Skeletal muscle tissue (tissue), 4 donors: ENCODE data around the gene TOMT. TPM values are rescaled to one million over a fixed set of nuclear protein-coding genes. Genes with fewer than 3 reads are reported as not detected.
"Not testable (repeated sequence)": the region's sequence is repeated elsewhere in the genome, so short reads cannot be mapped to it uniquely, and the experiment has no call there.

Source experiments
- H3K27ac ChIP-seq: one replicate; pipeline ENCODE4 v1.7.0; 2013; ENCODE audit warnings: mild to moderate bottlenecking, low read depth, low read length, inconsistent platforms
- H3K27me3 ChIP-seq, 3 donors: one replicate each; pipeline ENCODE4 v1.7.0; 2013; ENCODE audit warnings: low read length in 3 of 3; ENCODE audit not compliant: control insufficient read depth in 3 of 3, insufficient read depth in 3 of 3
- H3K36me3 ChIP-seq, 3 donors: one replicate each; pipeline ENCODE4 v1.7.0; 2013; ENCODE audit warnings: low read length in 3 of 3; ENCODE audit not compliant: control insufficient read depth in 3 of 3, insufficient read depth in 3 of 3
- H3K4me1 ChIP-seq, 3 donors: one replicate each; pipeline ENCODE4 v1.7.0; 2013; ENCODE audit warnings: low read length in 3 of 3, mild to moderate bottlenecking in 3 of 3; ENCODE audit not compliant: control insufficient read depth in 3 of 3, insufficient read depth in 3 of 3
- H3K4me3 ChIP-seq, 3 donors: one replicate each; pipeline ENCODE4 v1.7.0; 2013; ENCODE audit warnings: low read length in 3 of 3
- H3K9ac ChIP-seq, 3 donors: one replicate each; pipeline ENCODE4 v1.7.0; 2013; ENCODE audit warnings: low read length in 3 of 3, mild to moderate bottlenecking in 3 of 3, moderate library complexity in 2 of 3, low read depth in 1 of 3
- H3K9me3 ChIP-seq, 3 donors: one replicate each; pipeline ENCODE4 v1.7.0; 2013; ENCODE audit warnings: low read length in 3 of 3; ENCODE audit not compliant: control insufficient read depth in 3 of 3
- total RNA-seq: library from RNA; depleted of rRNA; stranded (reverse); fragments of >200 nt; gene quantifications from one replicate; pipeline ENCODE4 v1.2.3, GENCODE V29; 2014
- donor health status: Osteomylitis.

Gene TOMT
- total RNA-seq, 1 donor from 2014 or later: not detected

- no peak overlapping the region for H3K9ac ChIP-seq
- H3K4me1 ChIP-seq: no peaks in the 10 kb centered on the region
- no peak overlapping the region for H3K27ac ChIP-seq
- H3K27me3 ChIP-seq: no peaks in the 10 kb centered on the region
- no peak overlapping the region for H3K4me3 ChIP-seq
- H3K36me3 ChIP-seq: no peaks in the 10 kb centered on the region
- H3K9me3 ChIP-seq: no peaks in the 10 kb centered on the region
Measured at GRCh38 chr11:72136684-72137262, 31.0 kb downstream of the TOMT start.

- Histone ChIP-seq H3K9ac (no peak overlapping the region), H3K4me1 (no peaks in the 10 kb centered on the region), H3K4me3 (no peak overlapping the region), H3K27ac (no peak overlapping the region), H3K9me3 (no peaks in the 10 kb centered on the region), H3K36me3 (no peaks in the 10 kb centered on the region), H3K27me3 (no peaks in the 10 kb centered on the region)
Measured at GRCh38 chr11:72138821-72139390, 33.2 kb downstream of the TOMT start.

GRCh38 chr11:72139500-72139899, 33.8 kb downstream of the TOMT start:
- H3K27me3 ChIP-seq: no peaks in the 10 kb centered on the region
- H3K4me3 ChIP-seq: no peak overlapping the region
- no peak overlapping the region for H3K9ac ChIP-seq
- H3K4me1 ChIP-seq: no peaks in the 10 kb centered on the region
- no peaks in the 10 kb centered on the region for H3K36me3 ChIP-seq
- H3K27ac ChIP-seq: no peak overlapping the region
- no peaks in the 10 kb centered on the region for H3K9me3 ChIP-seq

- Histone ChIP-seq H3K4me1 (no peaks in the 10 kb centered on the region), H3K9ac (no peak overlapping the region), H3K4me3 (no peak overlapping the region), H3K27me3 (no peaks in the 10 kb centered on the region), H3K27ac (no peak overlapping the region), H3K36me3 (no peaks in the 10 kb centered on the region), H3K9me3 (no peaks in the 10 kb centered on the region)
Measured at GRCh38 chr11:72140661-72141060, 34.9 kb downstream of the TOMT start.

- H3K27ac ChIP-seq: no peak overlapping the region
- H3K36me3 ChIP-seq: no peaks in the 10 kb centered on the region
- no peak overlapping the region for H3K9ac ChIP-seq
- no peak overlapping the region for H3K4me3 ChIP-seq
- H3K4me1 ChIP-seq: no peaks in the 10 kb centered on the region
- H3K9me3 ChIP-seq: no peaks in the 10 kb centered on the region
- H3K27me3 ChIP-seq: no peaks in the 10 kb centered on the region
Measured at GRCh38 chr11:72141066-72141465, 35.3 kb downstream of the TOMT start.

- H3K27ac ChIP-seq, H3K36me3 ChIP-seq, H3K4me1 ChIP-seq, H3K4me3 ChIP-seq, H3K9me3 ChIP-seq, H3K27me3 ChIP-seq, H3K9ac ChIP-seq: not testable (repeated sequence)
Measured at GRCh38 chr11:72142086-72142485, 36.4 kb downstream of the TOMT start.

- not testable (repeated sequence) for H3K36me3 ChIP-seq, H3K4me1 ChIP-seq, H3K9ac ChIP-seq, H3K9me3 ChIP-seq, H3K4me3 ChIP-seq, H3K27ac ChIP-seq, H3K27me3 ChIP-seq
Measured at GRCh38 chr11:72142543-72142942, 36.8 kb downstream of the TOMT start.

GRCh38 chr11:72144807-72145565, 39.3 kb downstream of the TOMT start:
- no peaks in the 10 kb centered on the region for H3K27me3 ChIP-seq
- no peak overlapping the region for H3K4me3 ChIP-seq
- H3K9ac ChIP-seq: no peak overlapping the region
- no peaks in the 10 kb centered on the region for H3K4me1 ChIP-seq
- H3K36me3 ChIP-seq: no peaks in the 10 kb centered on the region
- no peak overlapping the region for H3K27ac ChIP-seq
- no peaks in the 10 kb centered on the region for H3K9me3 ChIP-seq

GRCh38 chr11:72146625-72147024, 40.9 kb downstream of the TOMT start:
- H3K9ac ChIP-seq: no peak overlapping the region
- H3K36me3 ChIP-seq: no peaks in the 10 kb centered on the region
- no peaks in the 10 kb centered on the region for H3K4me1 ChIP-seq
- no peak overlapping the region for H3K4me3 ChIP-seq
- no peak overlapping the region for H3K27ac ChIP-seq
- no peaks in the 10 kb centered on the region for H3K9me3 ChIP-seq
- H3K27me3 ChIP-seq: no peaks in the 10 kb centered on the region

GRCh38 chr11:72150882-72151281, 45.2 kb downstream of the TOMT start:
- Histone ChIP-seq H3K4me1 (no peaks in the 10 kb centered on the region), H3K4me3 (no peak overlapping the region), H3K9ac (no peak overlapping the region), H3K27ac (no peak overlapping the region), H3K27me3 (no peaks in the 10 kb centered on the region), H3K9me3 (no peaks in the 10 kb centered on the region), H3K36me3 (no peaks in the 10 kb centered on the region)
